PC-9 (cell line): ENCODE results near the gene ARHGAP22. TPM values are rescaled to one million over a fixed set of nuclear protein-coding genes. Genes with fewer than 3 reads are reported as not detected.

Experiments used
- BruUV-seq: library from RNA; stranded (reverse); fragments of 400-500 nt; replicated peaks from 2 replicates; lab custom pipeline; 2021; lab: Mats Ljungman, UMichigan
- CTCF ChIA-PET: fragments of 300-600 bp; sonication (Branson Sonifier 250); formaldehyde crosslinking; loops from one replicate; lab custom pipeline; 2022; ENCODE audit warnings: antibody characterized with exemption; lab: Charles Lee
- POLR2A ChIA-PET: fragments of 300-600 bp; sonication (Branson Sonifier 250); formaldehyde crosslinking; loops from one replicate; lab custom pipeline; 2022; ENCODE audit warnings: antibody characterized with exemption; ENCODE audit not compliant: unreplicated experiment; lab: Charles Lee
- DNase-seq, 2 experiments: peaks; one replicate each; pipeline versions ENCODE4 v3.0.0 to v3.0.0-alpha.2; 2015 to 2022; ENCODE audit warnings: mixed read lengths in 1 of 2
- H2AFZ ChIP-seq: fragments of 200-600 bp; sonication (generic); 2 replicates; pipeline ENCODE4 v1.8.1; 2017; ENCODE audit warnings: antibody characterized with exemption
- H3F3A ChIP-seq: fragments of 200-600 bp; sonication (generic); 2 replicates; pipeline ENCODE4 v1.8.1; 2017; ENCODE audit warnings: antibody characterized with exemption, mild to moderate bottlenecking, low read depth; ENCODE audit not compliant: insufficient read depth
- H3K27ac ChIP-seq: fragments of 200-600 bp; sonication (generic); 2 replicates; pipeline ENCODE4 v1.6.1; 2016; ENCODE audit warnings: mixed run types
- H3K27me3 ChIP-seq: fragments of 200-600 bp; sonication (generic); 2 replicates; pipeline ENCODE4 v1.6.1; 2016; ENCODE audit warnings: low read depth, mixed run types; ENCODE audit not compliant: insufficient read depth
- H3K36me3 ChIP-seq: fragments of 200-600 bp; sonication (generic); 2 replicates; pipeline ENCODE4 v1.6.1; 2016; ENCODE audit warnings: low read depth, mixed run types
- H3K4me1 ChIP-seq: fragments of 200-600 bp; sonication (generic); replicated peaks from 2 replicates; pipeline ENCODE4 v1.6.1; 2016; ENCODE audit warnings: mixed run types; ENCODE audit not compliant: insufficient read depth
- H3K4me2 ChIP-seq: fragments of 200-600 bp; sonication (generic); 2 replicates; pipeline ENCODE4 v1.6.1; 2017; ENCODE audit warnings: mixed run types
- H3K4me3 ChIP-seq: fragments of 200-600 bp; sonication (generic); 2 replicates; pipeline ENCODE4 v1.6.1; 2016; ENCODE audit warnings: mixed run types
- H3K79me2 ChIP-seq: fragments of 200-600 bp; sonication (generic); 2 replicates; pipeline ENCODE4 v1.6.1; 2017; ENCODE audit warnings: low read depth, mixed run types
- H3K9me2 ChIP-seq: fragments of 200-600 bp; sonication (generic); 2 replicates; pipeline ENCODE4 v1.8.1; 2017; ENCODE audit warnings: mild to moderate bottlenecking; ENCODE audit not compliant: insufficient read depth
- H3K9me3 ChIP-seq: fragments of 200-600 bp; sonication (generic); 2 replicates; pipeline ENCODE4 v1.8.1; 2016; ENCODE audit warnings: low read depth; ENCODE audit not compliant: insufficient read depth
- H4K20me1 ChIP-seq: fragments of 200-600 bp; sonication (generic); 2 replicates; pipeline ENCODE4 v1.8.1; 2017; ENCODE audit not compliant: insufficient read depth
- CTCF ChIP-seq: fragments of 200-600 bp; sonication (generic); conservative IDR thresholded peaks from 2 replicates; pipeline ENCODE4 v1.6.1; 2017; ENCODE audit warnings: mixed run types, antibody characterized with exemption, mild to moderate bottlenecking, moderate library complexity
- EZH2 ChIP-seq: fragments of 200-600 bp; sonication (generic); IDR thresholded peaks from 2 replicates; pipeline ENCODE4 v1.8.0; 2017; ENCODE audit warnings: antibody characterized with exemption, low read depth
- intact Hi-C: fragments of 100-400 bp; cut with micrococcal nuclease; formaldehyde crosslinking; loops from one replicate; pipeline ENCODE4 v1.10.0; 2022; ENCODE audit not compliant: unreplicated experiment
- total RNA-seq: library from RNA; stranded (reverse); gene quantifications from 2 replicates; pipeline ENCODE4 v1.2.3, GENCODE V29; 2021

The ARHGAP22 gene
- total RNA-seq, 1 experiment from 2014 or later, result 4.0 TPM

- Histone ChIP-seq H2AFZ (no peak overlapping the region), H3K9me3 (no peaks in the 10 kb centered on the region), H3K9me2 (no peaks in the 10 kb centered on the region), H3K36me3 (no peaks in the 10 kb centered on the region), H3K4me2 (no peak overlapping the region), H4K20me1 (no peaks in the 10 kb centered on the region), H3K27ac (no peak overlapping the region), H3F3A (no peaks in the 10 kb centered on the region), H3K4me3 (no peak overlapping the region), H3K4me1 (peaks cover 8% of the 10 kb centered on the region; the same call in 1 of the 2 replicates), H3K79me2 (no peaks in the 10 kb centered on the region), H3K27me3 (no peaks in the 10 kb centered on the region)
- POLR2A ChIA-PET, result no interaction called here
- BruUV-seq, result no TSS peak
- DNase-seq, result peak in 1 of 2 experiments; percentile 23
- intact Hi-C loops, result no loop called here
- CTCF ChIA-PET, result interaction anchor here (1.3 kb wide), 1 partner anchor 49 kb away, joined by 4 read pairs; no protein-coding TSS in a partner anchor
- TF ChIP-seq CTCF, result no peak
- TF ChIP-seq EZH2, result no peak
Measured at GRCh38 chr10:48494073-48494472, 110.8 kb downstream of the ARHGAP22 start.

- BruUV-seq, result no TSS peak
- no peaks in the 10 kb centered on the region for H3F3A ChIP-seq
- no peak overlapping the region for H3K4me3 ChIP-seq
- H3K79me2 ChIP-seq, result no peaks in the 10 kb centered on the region
- no peaks in the 10 kb centered on the region for H4K20me1 ChIP-seq
- H3K4me1 ChIP-seq, result peaks cover 8% of the 10 kb centered on the region; the same call in 1 of the 2 replicates
- H3K4me2 ChIP-seq, result no peak overlapping the region
- H3K27ac ChIP-seq, result no peak overlapping the region
- H3K9me2 ChIP-seq, result no peaks in the 10 kb centered on the region
- intact Hi-C loops, result no loop called here
- CTCF ChIA-PET, result no interaction called here
- no peak for TF ChIP-seq EZH2
- no peak for TF ChIP-seq CTCF
- no peak overlapping the region for H2AFZ ChIP-seq
- H3K9me3 ChIP-seq, result no peaks in the 10 kb centered on the region
- H3K36me3 ChIP-seq, result no peaks in the 10 kb centered on the region
- POLR2A ChIA-PET, result no interaction called here
- no peaks in the 10 kb centered on the region for H3K27me3 ChIP-seq
- DNase-seq, result no peak
Measured at GRCh38 chr10:48493083-48493871, 111.6 kb downstream of the ARHGAP22 start.

- POLR2A ChIA-PET, result no interaction called here
Measured at GRCh38 chr10:48492201-48492600, 112.7 kb downstream of the ARHGAP22 start.

More at GRCh38 chr10:48492201-48492600, 112.7 kb downstream of the ARHGAP22 start:
- Histone ChIP-seq H3K27ac (no peak overlapping the region), H3K27me3 (no peaks in the 10 kb centered on the region), H4K20me1 (no peaks in the 10 kb centered on the region), H3K4me3 (no peak overlapping the region), H3K9me3 (no peaks in the 10 kb centered on the region), H3K4me1 (peaks cover 8% of the 10 kb centered on the region; the same call in 1 of the 2 replicates), H3K4me2 (no peak overlapping the region), H2AFZ (no peak overlapping the region), H3K79me2 (no peaks in the 10 kb centered on the region), H3K9me2 (no peaks in the 10 kb centered on the region), H3F3A (no peaks in the 10 kb centered on the region), H3K36me3 (no peaks in the 10 kb centered on the region)
- no TSS peak for BruUV-seq
- intact Hi-C loops, result no loop called here
- CTCF ChIA-PET, result no interaction called here
- no peak for TF ChIP-seq CTCF
- no peak for TF ChIP-seq EZH2
- no peak for DNase-seq
